HG02973 (cell line): Measurements from ENCODE around the gene TSSK6.

ENCODE experiments used
- ATAC-seq: cut with Tn5 transposase; IDR thresholded peaks from one replicate; pipeline ENCODE4 v1.9.1; 2021; ENCODE audit warnings: moderate library complexity; ENCODE audit not compliant: unreplicated experiment

Gene TSSK6

GRCh38 chr19:19544954-19545591, 29.7 kb upstream of the TSSK6 start:
- no peak for ATAC-seq

GRCh38 chr19:19544257-19544953, 29.1 kb upstream of the TSSK6 start:
- no peak for ATAC-seq

DNA sequence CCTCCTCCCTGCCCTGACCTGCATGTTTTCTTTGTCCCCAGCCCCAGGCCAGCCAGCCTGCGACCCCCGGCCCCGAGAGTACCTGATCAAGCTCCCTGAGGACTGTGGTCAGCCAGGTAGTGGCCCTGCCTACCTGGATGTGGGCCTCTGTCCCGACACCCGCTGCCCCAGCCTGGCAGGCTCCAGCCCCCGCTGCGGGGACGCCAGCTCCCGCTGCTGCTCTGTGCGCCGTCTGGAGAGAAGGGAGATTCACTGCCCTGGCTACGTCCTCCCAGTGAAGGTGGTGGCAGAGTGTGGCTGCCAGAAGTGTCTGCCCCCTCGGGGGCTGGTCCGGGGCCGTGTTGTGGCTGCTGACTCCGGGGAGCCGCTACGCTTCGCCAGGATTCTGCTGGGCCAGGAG, 28.3 kb upstream of the TSSK6 start:
- ATAC-seq = no peak

GRCh38 chr19:19543101-19543500, 27.8 kb upstream of the TSSK6 start:
- ATAC-seq = no peak

DNA sequence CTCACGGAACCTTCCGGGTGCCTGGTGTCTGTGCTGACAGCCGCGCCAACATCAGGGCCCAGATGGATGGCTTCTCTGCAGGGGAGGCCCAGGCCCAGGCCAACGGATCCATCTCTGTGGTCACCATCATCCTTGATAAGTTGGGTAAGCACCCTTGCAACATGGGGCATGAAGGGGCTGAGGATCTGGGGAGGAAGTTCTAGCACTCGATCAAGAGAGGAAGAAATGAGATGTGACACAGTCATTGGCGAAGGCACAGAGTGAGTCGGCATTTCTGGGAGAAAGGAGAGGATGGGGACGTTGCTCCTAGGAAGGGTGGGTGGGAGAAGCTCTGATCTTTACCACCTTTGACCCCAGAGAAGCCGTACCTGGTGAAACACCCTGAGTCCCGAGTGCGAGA, 27.2 kb upstream of the TSSK6 start:
- no peak for ATAC-seq

- no peak for ATAC-seq
Observed at GRCh38 chr19:19541616-19542015, 26.3 kb upstream of the TSSK6 start.

GRCh38 chr19:19540715-19541515, 25.6 kb upstream of the TSSK6 start:
- no peak for ATAC-seq

GRCh38 chr19:19540064-19540714, 24.8 kb upstream of the TSSK6 start:
- no peak for ATAC-seq

DNA sequence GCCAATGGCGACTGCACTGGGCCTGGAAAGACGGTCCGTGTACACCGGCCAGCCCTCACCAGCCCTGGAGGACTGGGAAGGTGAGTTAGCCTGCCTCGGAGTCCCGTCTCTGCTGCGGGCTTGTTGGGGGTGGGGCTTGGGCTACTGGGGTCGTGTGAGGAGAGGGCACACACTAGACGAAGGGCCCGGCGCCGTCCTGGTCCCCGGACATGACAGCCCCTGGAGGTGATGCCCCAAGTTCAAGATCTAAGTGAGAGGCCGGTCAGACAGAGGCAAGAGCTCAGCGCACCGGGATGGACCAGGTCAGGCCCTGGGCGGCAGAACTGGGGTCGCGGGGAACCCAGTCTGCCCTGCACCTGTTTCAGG, 24.3 kb upstream of the TSSK6 start:
- no peak for ATAC-seq

GRCh38 chr19:19538785-19539166, 23.4 kb upstream of the TSSK6 start:
- no peak for ATAC-seq

DNA sequence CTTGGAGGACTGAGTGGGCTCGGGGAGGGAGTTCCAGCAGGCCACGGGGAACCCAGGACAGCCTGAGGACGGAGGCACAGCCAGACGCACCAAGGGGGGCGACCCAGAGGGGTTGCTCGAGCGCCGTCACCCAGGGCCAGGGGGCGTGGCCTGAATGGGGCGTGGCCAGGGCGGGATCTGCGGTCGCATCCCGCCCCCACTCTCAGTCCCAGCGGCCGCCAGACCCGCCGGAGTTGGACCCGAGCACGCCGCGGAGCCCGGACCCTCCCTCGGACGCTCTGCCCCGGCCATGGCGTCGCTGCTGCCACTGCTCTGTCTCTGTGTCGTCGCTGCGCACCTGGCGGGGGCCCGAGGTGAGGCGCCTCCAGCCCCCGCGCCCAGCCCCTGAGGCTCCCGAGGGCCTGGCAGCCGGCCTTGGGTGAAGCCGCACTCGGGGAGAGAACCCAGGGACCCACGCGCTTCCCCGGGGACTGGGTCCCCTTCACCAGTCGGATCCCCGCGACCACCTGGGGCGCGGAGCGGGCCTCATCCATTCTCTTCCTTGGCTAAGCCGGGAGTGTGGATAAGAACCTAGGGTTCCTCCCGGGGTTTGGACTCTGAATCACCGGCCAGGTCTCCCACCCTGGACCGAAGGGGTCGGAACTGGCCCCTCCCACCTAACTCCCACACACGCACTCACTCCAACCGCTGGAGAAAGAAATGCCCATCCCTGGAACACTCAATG, 22.9 kb upstream of the TSSK6 start, which contains the start of gene CILP2:
Gene CILP2, plus strand, starts transcription at position 205 of the 724 bp plus-strand sequence. Its CDS starts 85 bp downstream, at position 290.
- no peak for ATAC-seq

DNA sequence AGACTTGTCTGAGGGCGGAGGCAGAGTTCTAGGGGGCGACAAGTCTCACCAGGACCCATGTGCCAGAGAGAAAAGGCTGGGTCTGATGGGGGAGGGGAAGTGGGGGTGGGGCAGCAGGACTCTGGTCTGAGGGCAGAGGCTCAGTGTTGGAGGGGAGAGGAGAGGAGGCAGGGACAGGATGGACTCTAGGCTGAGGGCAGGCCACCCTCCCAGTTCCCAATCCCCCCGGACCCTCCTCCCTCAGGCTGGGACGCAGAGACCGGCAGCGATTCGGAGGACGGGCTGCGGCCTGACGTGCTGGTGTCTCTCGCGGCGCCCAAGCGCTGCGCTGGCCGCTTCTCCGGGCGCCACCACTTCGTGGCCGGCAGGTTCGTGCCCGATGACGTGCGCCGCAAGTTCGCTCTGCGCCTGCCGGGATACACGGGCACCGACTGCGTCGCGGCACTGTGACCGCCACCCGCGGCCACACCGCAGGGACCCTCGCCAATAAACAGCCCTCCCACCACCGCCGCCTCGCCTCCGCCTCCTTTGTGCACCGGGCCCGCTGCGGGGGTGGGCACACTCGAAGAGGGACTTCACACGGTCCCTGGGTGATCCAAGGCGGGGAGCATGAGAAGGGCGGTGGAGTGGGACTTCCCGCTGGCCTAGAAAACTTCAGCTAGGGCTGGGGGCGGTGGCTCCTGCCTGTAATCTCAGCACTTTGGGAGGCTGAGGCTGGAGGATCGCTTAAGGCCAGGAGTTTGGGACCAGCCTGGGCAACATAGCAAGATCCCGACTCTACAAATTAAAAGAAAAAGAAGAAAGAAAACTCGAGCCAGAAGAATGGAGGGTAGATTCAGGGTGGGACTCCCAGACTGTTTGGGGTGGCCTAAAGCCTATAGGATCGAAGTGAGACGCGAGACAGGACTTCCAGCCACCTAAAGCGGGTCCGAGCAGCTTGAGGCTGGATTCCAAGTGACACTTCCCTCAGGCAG, 22.0 kb upstream of the TSSK6 start:
- ATAC-seq = no peak

DNA sequence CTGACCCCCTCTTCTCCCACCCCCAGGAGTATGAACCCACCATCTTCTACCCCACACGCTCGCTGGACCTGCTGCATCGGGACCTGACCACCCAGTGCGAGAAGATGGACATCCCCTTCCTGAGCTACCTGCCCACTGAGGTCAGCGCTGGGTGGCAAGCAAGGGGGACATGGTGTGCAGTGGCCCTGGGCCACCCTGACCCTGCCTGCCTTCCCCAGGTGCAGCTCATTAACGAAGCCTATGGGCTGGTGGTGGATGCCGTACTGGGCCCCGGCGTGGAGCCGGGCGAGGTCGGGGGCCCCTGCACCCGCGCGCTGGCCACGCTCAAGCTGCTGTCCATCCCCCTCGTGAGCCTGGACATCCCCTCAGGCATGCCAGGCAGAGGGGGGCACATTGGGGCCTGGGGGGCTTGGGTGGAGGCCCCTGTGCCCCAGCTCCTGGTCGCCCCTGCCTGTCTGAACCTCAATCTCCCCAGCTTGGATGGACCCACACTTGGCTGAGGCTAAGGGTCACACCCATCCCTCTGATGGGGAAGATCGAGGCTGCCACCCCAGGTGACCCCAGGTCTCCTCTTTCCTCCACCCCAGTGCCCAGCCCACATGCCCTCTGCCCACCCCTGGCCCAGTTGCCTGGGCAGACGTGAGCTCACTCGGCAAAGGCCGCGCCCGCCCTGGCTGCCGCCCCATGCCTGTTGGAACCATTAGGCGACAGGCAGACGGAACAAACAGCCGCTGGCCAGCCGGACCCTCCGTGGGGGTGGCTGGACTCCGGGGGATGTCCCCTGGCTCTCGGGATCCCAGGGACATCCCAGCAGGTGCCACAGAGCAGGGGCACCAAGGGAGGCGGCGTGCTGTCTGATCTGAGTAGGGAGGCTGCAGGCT, 20.2 kb upstream of the TSSK6 start:
- ATAC-seq = no peak

- ATAC-seq = no peak
Observed at GRCh38 chr19:19534556-19535265, 19.4 kb upstream of the TSSK6 start.

- no peak for ATAC-seq
Observed at GRCh38 chr19:19533841-19534240, 18.5 kb upstream of the TSSK6 start.

DNA sequence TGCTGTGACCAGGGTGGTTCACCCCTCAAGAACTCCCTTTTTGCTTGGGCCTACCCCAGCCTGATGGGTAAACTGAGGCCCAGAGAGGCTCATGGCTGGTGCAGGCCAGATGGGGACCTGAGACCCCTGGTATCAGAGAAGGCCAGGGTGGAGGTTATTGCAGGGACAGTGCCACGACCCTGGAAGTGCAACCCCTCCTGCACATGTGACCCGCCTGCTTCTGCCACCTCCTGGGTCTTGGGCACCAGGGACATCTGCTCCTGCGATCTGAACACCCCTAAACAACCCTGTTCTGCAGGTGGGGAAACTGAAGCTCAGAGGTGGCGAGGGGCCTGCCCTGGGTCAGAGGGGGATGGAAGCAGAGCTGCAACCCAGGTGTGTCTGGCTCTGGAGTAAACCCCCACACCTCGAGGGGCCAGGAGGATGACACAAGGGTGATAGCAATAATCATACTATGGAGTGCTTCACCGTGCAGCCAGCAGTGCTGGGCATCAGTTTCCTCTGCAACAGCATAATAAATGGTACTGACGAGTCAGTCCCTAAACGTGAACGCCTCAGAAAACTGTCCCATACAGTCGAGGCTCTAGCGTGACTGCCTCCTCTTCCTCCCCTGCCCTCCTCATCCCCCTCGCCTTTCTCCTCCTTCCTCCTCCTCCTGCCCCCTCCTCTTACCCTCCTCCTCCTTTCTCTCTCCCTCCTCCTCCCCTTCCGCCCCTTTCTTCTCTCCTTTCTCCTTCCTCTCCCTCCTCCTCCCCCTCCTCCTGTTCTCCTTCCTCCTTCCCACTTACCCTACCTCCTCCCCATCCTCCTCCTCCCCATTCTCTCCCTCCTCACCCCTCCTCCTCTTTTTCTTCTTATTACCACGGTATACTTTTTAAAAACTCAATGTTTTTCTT, 17.7 kb upstream of the TSSK6 start:
- no peak for ATAC-seq
